ENCODE measurements around the gene ZFYVE21.

DNA sequence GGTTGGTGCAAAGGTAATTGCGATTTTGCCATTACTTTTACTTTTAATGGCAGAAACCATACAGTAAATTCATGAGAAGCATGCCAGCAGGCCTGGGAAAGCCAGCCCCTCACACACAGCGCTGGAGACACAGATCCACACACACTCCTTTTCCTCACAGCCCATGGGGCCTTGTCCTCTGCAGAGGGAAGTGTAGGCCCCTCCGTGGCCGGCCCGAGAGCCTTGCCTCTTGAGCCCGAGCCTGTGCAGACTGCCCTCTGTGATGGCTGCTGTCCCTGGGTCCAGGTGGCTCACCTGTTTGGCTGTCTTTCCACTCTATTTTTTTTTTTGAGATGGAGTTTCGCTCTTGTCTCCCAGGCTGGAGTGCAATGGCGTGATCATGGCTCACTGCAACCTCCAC is 39.7 kb upstream of the ZFYVE21 start:
- TF ChIP-seq, protein P1, sequence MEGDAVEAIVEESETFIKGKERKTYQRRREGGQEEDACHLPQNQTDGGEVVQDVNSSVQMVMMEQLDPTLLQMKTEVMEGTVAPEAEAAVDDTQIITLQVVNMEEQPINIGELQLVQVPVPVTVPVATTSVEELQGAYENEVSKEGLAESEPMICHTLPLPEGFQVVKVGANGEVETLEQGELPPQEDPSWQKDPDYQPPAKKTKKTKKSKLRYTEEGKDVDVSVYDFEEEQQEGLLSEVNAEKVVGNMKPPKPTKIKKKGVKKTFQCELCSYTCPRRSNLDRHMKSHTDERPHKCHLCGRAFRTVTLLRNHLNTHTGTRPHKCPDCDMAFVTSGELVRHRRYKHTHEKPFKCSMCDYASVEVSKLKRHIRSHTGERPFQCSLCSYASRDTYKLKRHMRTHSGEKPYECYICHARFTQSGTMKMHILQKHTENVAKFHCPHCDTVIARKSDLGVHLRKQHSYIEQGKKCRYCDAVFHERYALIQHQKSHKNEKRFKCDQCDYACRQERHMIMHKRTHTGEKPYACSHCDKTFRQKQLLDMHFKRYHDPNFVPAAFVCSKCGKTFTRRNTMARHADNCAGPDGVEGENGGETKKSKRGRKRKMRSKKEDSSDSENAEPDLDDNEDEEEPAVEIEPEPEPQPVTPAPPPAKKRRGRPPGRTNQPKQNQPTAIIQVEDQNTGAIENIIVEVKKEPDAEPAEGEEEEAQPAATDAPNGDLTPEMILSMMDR (conservative IDR thresholded peaks at IDR 0.05; ENCODE audit: low read depth, low read length): no peak
- no peak for TF ChIP-seq EZH2 (IDR thresholded peaks at IDR 0.05; ENCODE audit: low read length, unreplicated experiment)

All from PC-3 (cell line).